HL-60 (cell line): Measurements from ENCODE around the gene CD1C.

ENCODE experiments used
- DNase-seq, 2 experiments: peaks; one replicate each; pipeline ENCODE4 v3.0.0-alpha.2; 2010 to 2020; ENCODE audit warnings: low read depth in 1 of 2, low spot score in 1 of 2
- H3K27ac ChIP-seq: fragments of 250-450 bp; sonication (Bioruptor Pico); replicated peaks from 2 replicates; pipeline ENCODE4 v1.5.1; 2020; ENCODE audit warnings: mild to moderate bottlenecking, moderate library complexity
- H3K27me3 ChIP-seq: fragments of 250-450 bp; sonication (Bioruptor Pico); 2 replicates; pipeline ENCODE4 v1.5.1; 2021; ENCODE audit warnings: mild to moderate bottlenecking, moderate library complexity; ENCODE audit not compliant: insufficient read depth, poor library complexity, severe bottlenecking
- H3K4me3 ChIP-seq: replicated peaks from 2 replicates; pipeline ENCODE4 v1.5.1; 2011; ENCODE audit warnings: mild to moderate bottlenecking, control low read depth, low read length; ENCODE audit not compliant: insufficient read depth
- CTCF ChIP-seq: IDR thresholded peaks from one replicate; pipeline ENCODE4 v1.5.1; 2011; ENCODE audit warnings: low read length, control low read depth, inconsistent platforms; ENCODE audit not compliant: insufficient read depth
- GABPA ChIP-seq: IDR thresholded peaks from 2 replicates; pipeline ENCODE4 v1.6.1; 2012; ENCODE audit warnings: low read depth
- POLR2AphosphoS5 ChIP-seq: IDR thresholded peaks from 2 replicates; pipeline ENCODE4 v1.6.1; 2012; ENCODE audit warnings: low read depth
- SPI1 ChIP-seq: IDR thresholded peaks from 2 replicates; pipeline ENCODE4 v1.6.1; 2012; ENCODE audit warnings: low read depth, mild to moderate bottlenecking, borderline replicate concordance
- TF ChIP-seq, protein P1 (sequence below): IDR thresholded peaks from 2 replicates; pipeline ENCODE4 v1.6.1; 2012; ENCODE audit warnings: low read depth; ENCODE audit not compliant: insufficient replicate concordance

The CD1C gene

DNA sequence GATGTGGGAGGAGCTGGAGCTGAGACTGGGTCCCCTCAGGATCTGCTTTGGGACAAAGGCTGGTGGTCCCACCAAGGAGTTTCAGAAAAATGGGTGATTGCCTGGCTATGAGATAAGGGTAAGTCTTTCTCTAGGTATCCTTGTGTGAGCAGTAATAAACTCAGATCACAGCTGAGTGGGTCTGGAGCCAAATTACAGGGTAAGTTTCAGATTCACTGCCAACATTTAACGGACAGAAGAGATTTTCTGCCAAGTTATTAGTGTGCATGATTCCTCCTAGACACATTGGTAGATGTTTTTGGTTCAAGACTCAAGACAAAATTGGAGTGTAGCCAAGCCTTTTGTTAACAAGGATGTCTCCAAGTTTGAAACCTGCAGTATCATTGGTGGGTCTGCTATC, 34.1 kb downstream of the CD1C start:
- DNase-seq: no peak
- TF ChIP-seq GABPA (no peak), CTCF (no peak), SPI1 (no peak), POLR2AphosphoS5 (no peak)
- TF ChIP-seq, protein P1, sequence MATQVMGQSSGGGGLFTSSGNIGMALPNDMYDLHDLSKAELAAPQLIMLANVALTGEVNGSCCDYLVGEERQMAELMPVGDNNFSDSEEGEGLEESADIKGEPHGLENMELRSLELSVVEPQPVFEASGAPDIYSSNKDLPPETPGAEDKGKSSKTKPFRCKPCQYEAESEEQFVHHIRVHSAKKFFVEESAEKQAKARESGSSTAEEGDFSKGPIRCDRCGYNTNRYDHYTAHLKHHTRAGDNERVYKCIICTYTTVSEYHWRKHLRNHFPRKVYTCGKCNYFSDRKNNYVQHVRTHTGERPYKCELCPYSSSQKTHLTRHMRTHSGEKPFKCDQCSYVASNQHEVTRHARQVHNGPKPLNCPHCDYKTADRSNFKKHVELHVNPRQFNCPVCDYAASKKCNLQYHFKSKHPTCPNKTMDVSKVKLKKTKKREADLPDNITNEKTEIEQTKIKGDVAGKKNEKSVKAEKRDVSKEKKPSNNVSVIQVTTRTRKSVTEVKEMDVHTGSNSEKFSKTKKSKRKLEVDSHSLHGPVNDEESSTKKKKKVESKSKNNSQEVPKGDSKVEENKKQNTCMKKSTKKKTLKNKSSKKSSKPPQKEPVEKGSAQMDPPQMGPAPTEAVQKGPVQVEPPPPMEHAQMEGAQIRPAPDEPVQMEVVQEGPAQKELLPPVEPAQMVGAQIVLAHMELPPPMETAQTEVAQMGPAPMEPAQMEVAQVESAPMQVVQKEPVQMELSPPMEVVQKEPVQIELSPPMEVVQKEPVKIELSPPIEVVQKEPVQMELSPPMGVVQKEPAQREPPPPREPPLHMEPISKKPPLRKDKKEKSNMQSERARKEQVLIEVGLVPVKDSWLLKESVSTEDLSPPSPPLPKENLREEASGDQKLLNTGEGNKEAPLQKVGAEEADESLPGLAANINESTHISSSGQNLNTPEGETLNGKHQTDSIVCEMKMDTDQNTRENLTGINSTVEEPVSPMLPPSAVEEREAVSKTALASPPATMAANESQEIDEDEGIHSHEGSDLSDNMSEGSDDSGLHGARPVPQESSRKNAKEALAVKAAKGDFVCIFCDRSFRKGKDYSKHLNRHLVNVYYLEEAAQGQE: no peak
- no peak overlapping the region for H3K4me3 ChIP-seq

DNA sequence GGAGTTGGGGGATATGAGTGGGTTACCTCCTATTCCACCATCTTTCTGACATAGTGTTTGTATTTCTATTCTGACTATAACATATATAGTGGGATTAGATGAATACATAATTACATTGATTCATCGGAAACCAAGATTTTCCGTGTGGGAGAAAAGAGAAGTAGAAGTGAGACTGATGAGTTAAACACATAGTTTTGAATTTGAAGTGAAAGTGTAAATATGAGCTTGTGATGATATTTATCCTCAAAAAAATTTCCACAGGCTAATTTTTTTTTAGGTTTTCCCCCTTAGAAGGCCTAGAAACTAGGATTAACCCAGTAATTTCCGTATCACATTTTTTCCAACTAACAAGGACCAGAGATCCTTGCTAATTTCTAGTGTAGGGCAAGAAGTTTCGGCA, 34.7 kb downstream of the CD1C start:
- no peak for TF ChIP-seq SPI1
- H3K4me3 ChIP-seq: no peak overlapping the region
- no peak for DNase-seq
- H3K27me3 ChIP-seq: no peaks in the 10 kb centered on the region
- H3K27ac ChIP-seq: no peak overlapping the region

More for the DNA sequence above, 34.1 kb downstream of the CD1C start:
- no peaks in the 10 kb centered on the region for H3K27me3 ChIP-seq
- no peak overlapping the region for H3K27ac ChIP-seq

- Histone ChIP-seq H3K4me3 (no peak overlapping the region), H3K27ac (no peak overlapping the region), H3K27me3 (peaks cover 5% of the 10 kb centered on the region)
- TF ChIP-seq SPI1 (no peak), GABPA (no peak), CTCF (no peak), POLR2AphosphoS5 (no peak)
- TF ChIP-seq, protein P1: no peak
- DNase-seq: no peak
Observed at GRCh38 chr1:158327481-158327880, 37.8 kb downstream of the CD1C start.

GRCh38 chr1:158328426-158328825, 38.7 kb downstream of the CD1C start:
- no peak overlapping the region for H3K27ac ChIP-seq
- no peak overlapping the region for H3K4me3 ChIP-seq
- H3K27me3 ChIP-seq: peaks cover 5% of the 10 kb centered on the region
- TF ChIP-seq POLR2AphosphoS5 (no peak), GABPA (no peak)
- no peak for DNase-seq

GRCh38 chr1:158329300-158329699, 39.6 kb downstream of the CD1C start:
- Histone ChIP-seq H3K4me3 (no peak overlapping the region), H3K27ac (no peak overlapping the region), H3K27me3 (peaks cover 5% of the 10 kb centered on the region)
- DNase-seq: no peak
- TF ChIP-seq CTCF (no peak), GABPA (no peak), SPI1 (no peak), POLR2AphosphoS5 (no peak)
